ENCODE measurements around the gene VAV2.
A peak's percentile ranks its signal among the peaks of the same experiment; 100 is the strongest.

VAV2 gene

GRCh38 chr9:133888809-133889491, 103.2 kb downstream of the VAV2 start:
- TF ChIP-seq CTCF (conservative IDR thresholded peaks at IDR 0.05) (no peak), ZFX (IDR thresholded peaks at IDR 0.05) (no peak)
- H3K27ac ChIP-seq: no peak overlapping the region

GRCh38 chr9:133888048-133888808, 103.9 kb downstream of the VAV2 start:
- H3K27ac ChIP-seq: no peak overlapping the region

GRCh38 chr9:133887540-133888047, 104.5 kb downstream of the VAV2 start:
- H3K27ac ChIP-seq: no peak overlapping the region
- TF ChIP-seq ZFX (IDR thresholded peaks at IDR 0.05) (no peak), CTCF (conservative IDR thresholded peaks at IDR 0.05) (no peak)

More at GRCh38 chr9:133888048-133888808, 103.9 kb downstream of the VAV2 start:
- TF ChIP-seq ZFX (IDR thresholded peaks at IDR 0.05): no peak
- no peak for TF ChIP-seq CTCF (conservative IDR thresholded peaks at IDR 0.05)

GRCh38 chr9:133886563-133887501, 105.3 kb downstream of the VAV2 start:
- H3K27ac ChIP-seq: no peak overlapping the region
- no peak for TF ChIP-seq ZFX (IDR thresholded peaks at IDR 0.05)
- TF ChIP-seq CTCF (conservative IDR thresholded peaks at IDR 0.05): no peak

GRCh38 chr9:133884907-133885744, 107.0 kb downstream of the VAV2 start:
- H3K27ac ChIP-seq: no peak overlapping the region
- TF ChIP-seq CTCF (conservative IDR thresholded peaks at IDR 0.05) (no peak), ZFX (IDR thresholded peaks at IDR 0.05) (no peak)

GRCh38 chr9:133882849-133883755, 109.0 kb downstream of the VAV2 start:
- peak overlapping the region; percentile 64 for H3K27ac ChIP-seq
- TF ChIP-seq CTCF (conservative IDR thresholded peaks at IDR 0.05) (no peak), ZFX (IDR thresholded peaks at IDR 0.05) (no peak)

Data from C4-2B (cell line).